Measurements from ENCODE around the gene MARK1.

The MARK1 gene

DNA sequence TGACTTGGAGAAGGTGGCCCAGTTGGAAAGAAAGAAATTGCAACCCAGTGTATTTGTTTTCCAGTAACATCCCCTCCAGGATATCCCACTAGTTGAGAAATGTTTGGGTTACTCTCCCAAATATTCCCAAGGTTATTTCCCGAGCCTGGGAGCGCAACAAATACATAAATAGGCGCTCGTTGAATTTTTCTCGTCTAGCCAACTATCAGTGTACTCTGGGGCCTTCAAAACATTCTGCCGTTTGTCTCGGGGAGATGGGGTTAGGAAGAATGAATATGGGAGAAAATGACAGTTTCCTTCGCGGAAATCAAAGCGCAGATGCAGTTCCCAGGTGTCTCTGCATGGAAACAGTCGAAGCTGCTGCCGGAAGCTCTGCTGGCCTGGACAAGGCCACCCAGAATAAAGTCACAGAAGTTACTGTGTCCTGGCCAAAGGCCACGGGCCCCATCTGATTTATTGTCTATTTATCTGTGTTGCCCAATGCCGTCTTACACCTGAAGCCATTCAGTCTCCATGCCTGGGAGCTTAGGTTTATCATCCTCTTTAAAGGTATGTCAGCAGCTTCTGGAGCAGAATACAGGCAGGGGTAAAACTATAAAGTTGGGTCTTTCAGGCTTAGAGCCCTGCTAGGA lies 163.2 kb downstream of the MARK1 start:
- no peak for DNase-seq (ENCODE audit: low read depth)

DNA sequence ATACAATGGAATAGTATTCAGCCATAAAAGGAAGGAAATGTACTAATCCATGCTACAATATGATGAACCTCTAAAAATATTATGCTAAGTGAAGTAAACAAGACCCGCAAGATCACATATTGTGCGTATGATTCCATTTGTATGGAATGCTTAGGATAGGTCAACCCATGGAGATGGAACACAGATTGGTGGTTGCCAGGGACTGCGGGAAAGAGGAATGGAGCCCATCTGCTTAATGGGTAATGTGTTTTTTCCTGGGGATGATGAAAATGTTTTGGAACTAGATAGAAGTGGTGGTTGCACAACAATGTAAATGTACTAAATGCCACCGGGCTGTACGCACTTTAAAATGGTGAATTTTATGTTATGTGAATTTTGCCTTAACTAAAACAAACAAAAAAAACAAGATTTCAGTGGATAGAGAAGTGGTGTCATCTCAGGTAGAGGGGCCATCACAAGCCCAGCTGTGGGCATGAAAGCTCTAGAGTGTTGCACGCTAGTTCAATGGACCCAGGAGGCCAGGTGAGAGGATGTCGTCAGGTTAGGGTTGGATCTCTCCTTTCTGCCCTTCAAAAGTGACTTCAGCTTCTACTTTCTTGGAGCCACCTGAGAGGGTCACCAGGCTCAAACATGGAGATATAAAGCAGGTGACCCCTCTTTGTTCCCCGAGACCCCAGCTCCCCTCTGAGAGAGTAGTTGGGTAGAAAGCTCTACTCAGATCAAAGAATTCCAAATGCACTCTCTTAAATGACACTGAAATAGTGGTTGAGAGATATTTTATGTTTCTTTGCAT lies 164.7 kb downstream of the MARK1 start:
- DNase-seq (ENCODE audit: low read depth) = no peak

DNA sequence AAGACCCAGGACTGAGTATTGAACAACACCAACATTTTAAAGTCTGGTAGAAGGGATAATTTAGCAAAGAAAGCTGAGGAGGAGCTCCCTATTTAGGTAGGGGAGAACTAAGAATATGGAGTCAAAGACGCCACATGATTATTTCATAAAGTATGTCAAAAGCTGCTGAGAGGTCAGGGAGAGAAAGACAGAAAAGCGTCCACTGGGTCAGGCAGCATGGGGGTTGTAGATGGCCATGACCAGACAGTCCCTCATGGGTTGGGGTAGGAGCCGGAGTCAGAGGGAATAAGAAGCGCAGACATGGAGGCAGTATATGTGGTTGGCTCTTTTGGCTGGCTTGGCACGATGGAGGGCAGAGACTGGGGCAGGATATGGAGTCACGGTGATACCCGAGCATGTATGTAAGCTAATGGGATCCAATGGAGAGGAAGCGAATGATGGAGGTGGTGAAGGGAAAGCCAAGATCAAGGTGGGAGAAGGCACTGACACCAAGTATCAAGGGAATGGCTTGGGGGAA lies 167.0 kb downstream of the MARK1 start:
- no peak for DNase-seq (ENCODE audit: low read depth)

DNA sequence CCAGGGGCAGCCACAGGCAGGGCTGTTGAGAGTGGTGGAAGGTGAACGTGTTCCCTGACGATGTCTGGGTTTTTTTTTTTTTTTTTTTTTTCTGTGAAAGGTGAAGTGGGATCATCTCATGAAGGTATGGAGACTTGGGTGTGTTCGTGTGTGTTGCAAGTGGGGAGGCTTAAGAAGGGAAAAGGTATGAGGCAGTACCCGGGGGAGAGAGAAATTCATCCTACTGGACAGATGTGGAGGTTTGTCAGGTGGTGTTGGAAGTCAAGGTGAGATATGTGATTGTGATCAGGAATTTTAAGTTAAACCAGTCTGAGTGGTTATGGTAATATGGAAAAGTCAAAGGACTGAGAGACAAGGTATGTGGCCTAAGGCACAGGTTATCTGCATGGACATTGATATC lies 167.5 kb downstream of the MARK1 start:
- DNase-seq (ENCODE audit: low read depth) = no peak

DNA sequence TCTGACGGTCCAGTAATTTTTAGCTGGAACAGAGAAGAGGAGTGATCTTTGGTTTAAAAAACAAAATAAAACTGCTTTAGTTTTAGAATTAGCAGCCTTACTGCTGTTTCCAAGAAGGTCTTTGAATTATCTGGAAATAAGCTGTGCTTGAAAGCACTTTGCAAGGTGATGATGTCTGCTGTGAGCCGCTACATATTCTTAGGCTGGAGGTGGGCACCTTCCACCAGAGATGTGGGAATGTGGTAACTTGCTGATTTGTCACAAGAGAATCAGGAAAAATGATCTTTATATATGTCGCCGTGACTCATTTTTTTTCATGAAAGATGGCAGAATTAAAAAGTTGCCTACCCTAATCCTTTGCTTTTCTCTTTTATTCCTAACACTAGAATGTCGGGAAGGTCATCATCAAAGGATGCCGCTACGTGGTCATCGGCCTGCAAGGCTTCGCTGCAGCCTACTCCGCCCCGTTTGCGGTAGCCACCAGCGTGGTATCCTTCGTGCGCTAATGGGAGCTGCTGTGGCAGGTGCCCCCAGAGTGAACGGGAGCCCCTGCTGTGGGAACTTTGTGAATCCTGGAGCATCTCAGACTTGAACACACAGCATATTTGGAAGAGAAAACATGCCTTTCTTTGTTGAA lies 168.4 kb downstream of the MARK1 start:
- DNase-seq (ENCODE audit: low read depth) = no peak

GRCh38 chr1:220696863-220697231 lies 168.9 kb downstream of the MARK1 start:
- no peak for DNase-seq (ENCODE audit: low read depth)

DNA sequence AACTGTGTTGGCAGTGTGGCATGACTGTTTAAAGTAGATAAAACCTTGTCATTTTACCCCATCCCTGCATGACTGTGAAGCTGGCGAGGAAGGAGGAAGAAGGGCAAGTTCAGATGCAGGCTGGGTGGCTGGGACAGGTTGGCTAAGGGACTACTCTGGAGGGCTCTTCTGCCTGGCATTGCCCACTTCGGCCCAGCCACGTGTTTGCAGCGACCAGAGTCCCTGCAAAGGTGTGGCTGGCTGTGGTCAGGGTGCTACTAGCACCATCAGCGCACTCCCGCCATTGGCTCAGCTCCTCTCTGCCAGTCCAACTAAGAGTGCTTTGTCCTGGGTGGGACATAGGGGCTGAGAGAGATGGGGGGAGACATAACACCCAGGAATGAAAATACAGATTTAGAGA lies 169.4 kb downstream of the MARK1 start:
- DNase-seq (ENCODE audit: low read depth) = no peak

- DNase-seq (ENCODE audit: low read depth) = no peak
Measured at GRCh38 chr1:220698607-220699016, 170.7 kb downstream of the MARK1 start.

GRCh38 chr1:220699044-220699443 lies 171.1 kb downstream of the MARK1 start:
- DNase-seq (ENCODE audit: low read depth) = no peak

DNA sequence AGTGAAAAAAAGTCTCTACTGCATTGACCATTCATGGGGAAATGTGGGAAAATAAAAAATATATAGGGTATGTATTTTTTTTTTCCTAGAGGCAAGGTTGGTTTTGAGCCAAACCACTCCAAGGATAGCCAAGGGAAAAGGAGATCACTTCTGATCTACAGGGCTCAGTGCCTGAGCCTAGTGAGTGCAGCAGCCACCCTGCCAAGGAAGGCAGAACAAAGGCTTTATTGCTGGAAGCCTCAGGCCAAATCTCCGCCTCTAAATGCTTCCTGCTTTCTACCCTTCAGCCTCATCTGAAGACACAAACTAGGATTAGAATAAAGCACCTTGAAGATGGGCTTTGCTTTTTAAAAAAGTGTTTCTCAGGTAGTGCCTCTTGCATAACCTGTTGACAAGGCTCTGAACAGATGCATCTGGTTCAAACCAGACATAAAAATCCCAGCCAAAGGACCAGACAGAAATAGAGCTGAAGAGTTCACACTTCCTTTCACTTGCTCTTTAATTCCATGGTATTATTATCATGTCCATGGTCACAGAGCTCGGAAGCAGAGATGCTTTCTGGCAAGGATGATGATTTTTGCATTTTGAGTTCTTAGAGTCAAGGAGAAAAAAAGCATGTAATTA lies 172.7 kb downstream of the MARK1 start:
- no peak for DNase-seq (ENCODE audit: low read depth)

DNA sequence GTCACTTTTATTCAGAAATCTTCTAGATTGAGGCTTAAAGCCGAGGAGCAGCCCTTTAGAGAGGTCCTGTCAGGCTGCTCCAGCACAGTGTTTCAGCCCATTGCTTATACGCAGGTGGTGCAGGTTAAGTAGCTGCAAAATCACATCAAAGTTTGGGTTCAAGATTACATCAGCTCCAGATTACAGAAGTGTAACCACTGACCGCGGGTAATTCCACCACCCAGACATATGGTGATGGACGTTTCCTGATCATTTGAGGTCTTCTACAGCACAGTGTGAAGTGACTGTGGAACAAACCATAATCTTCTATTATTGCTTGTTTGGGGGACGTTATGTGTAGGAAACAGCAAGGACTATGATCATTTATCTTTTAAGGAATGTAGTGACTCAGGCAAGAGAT lies 174.0 kb downstream of the MARK1 start:
- no peak for DNase-seq (ENCODE audit: low read depth)

GRCh38 chr1:220702733-220703270 lies 174.9 kb downstream of the MARK1 start:
- DNase-seq (ENCODE audit: low read depth) = no peak

- DNase-seq (ENCODE audit: low read depth) = no peak
Measured at GRCh38 chr1:220703305-220703704, 175.4 kb downstream of the MARK1 start.

GRCh38 chr1:220705782-220706181 lies 177.8 kb downstream of the MARK1 start:
- no peak for DNase-seq (ENCODE audit: low read depth)

DNA sequence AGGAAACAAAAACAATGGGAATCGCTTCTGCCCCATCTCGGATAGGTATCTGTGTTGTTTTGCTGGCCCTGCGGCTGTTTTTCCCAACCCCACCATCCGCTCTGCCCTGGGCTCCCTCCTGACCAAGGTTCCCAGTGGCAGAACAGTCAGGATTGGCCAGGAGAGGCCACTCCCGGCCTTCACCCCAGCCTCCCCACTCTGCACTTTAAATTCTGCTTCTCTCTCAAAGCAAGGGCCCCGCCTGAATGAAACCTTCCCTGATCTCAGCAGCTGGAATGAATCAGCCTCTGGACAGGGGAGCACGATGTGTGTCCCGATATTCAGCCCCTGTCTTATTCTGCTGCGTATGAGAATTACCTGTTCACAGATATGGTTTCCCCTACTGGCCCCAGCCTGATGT lies 178.5 kb downstream of the MARK1 start:
- no peak for DNase-seq (ENCODE audit: low read depth)

- no peak for DNase-seq (ENCODE audit: low read depth)
Measured at GRCh38 chr1:220707160-220707559, 179.2 kb downstream of the MARK1 start.

DNA sequence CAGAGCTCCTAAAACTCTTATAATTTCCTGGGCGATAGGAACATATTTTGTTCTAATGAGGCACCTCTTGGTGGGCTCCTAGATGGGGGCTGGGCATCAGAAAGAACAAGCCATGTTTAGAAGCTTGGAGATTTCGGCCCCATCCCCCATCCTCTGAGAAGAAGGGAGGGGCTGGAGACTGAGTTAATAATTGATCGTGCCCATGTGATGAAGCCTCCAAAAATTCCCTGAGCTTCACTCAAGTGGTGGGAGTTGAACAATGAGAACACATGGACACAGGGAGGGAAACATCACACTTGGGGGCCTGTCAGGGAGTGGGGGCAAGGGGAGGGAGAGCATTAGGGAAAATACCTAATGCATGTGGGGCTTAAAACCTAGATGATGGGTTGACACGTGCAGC lies 180.3 kb downstream of the MARK1 start:
- no peak for DNase-seq (ENCODE audit: low read depth)

GRCh38 chr1:220708936-220709801 lies 181.2 kb downstream of the MARK1 start:
- no peak for DNase-seq (ENCODE audit: low read depth)

- no peak for DNase-seq (ENCODE audit: low read depth)
Measured at GRCh38 chr1:220710333-220710732, 182.4 kb downstream of the MARK1 start.

DNA sequence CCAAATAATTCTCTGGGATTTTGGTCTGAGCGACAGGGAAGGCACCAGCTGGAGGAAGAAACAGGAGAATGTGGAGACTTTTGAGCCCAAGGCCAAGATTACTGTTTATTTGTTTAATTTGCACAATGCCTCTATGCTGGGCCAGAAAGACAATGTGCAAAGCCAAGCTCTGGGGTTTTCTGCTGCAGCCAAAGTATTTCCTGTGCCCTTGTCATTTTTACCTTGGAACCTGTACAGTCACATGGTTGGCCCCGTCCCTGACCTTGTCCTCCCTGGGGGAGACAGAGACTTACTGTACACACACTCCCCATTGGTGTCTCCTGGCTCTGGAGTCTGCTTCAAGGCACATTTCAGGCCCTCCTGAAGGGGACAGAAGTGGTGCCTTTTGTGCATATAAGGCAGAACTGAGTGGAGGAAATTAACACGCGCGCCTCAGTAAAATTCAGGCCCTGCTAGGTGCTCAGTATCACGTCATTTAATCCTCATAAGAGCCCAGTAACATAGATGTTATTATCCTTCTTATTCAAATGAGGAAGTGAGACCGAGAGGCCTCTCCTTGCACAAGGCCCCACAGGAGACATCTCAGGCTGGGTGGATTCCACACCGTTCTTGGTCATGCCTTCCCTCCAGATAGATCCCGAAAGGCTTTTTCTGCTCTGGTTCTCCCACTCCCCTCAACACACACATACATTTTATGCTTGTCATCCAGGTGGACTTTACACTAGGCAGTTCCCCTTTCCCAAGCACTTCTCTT lies 183.3 kb downstream of the MARK1 start:
- no peak for DNase-seq (ENCODE audit: low read depth)
